NT2/D1 (cell line): Measurements from ENCODE around the gene HPRT1.

Source experiments
- SUZ12 ChIP-seq: IDR thresholded peaks from 2 replicates; pipeline ENCODE4 v1.6.1; 2011; ENCODE audit not compliant: insufficient read length, insufficient read depth; ENCODE audit errors: extremely low read depth
- YY1 ChIP-seq: IDR thresholded peaks from 2 replicates; pipeline ENCODE4 v1.6.1; 2011; ENCODE audit not compliant: insufficient read length, insufficient read depth
- ZNF274 ChIP-seq: IDR thresholded peaks from 2 replicates; pipeline ENCODE4 v1.6.1; 2011; ENCODE audit warnings: mild to moderate bottlenecking, low read depth, low read length

DNA sequence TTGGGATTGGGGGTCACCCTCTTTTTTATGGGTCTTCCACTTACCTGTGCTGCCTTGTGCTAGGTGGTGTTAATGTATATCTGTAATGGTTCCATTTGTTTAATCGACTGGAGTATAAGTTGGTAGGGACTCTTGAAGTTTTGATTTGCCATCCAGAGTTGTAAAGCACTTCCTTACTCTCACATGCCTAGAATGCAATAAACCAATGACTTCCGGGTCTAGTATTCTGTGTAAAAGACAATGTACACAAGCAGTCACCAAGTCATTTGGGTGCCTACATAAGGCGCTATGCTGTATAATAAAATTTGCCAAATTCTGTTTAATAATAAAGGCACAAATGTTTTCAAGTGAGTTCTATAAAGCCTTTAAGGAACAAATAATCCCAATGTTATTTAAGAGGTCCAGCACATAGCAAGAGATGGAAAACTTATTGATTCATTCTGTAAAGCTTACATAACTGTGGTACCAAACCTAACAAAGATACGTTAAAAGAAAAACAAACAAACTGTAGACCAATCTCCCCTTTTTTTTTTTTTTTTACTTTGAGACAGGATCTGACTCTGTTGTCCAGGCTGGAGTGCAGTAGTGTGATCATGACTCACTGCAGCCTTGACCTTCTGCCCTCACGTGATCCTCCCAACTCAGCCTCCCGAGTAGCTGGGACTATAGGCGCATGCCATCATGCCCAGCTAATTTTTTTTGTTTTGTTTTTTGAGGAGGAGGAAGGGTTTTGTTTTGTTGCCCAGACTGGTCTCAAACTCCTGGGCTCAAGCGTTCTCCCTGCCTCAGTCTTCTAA is 41.5 kb upstream of the HPRT1 start:
- TF ChIP-seq ZNF274, result no peak
- no peak for TF ChIP-seq YY1
- TF ChIP-seq SUZ12, result no peak
